ENCODE measurements around the gene DMD. TPM values are rescaled to one million over a fixed set of nuclear protein-coding genes. Genes with fewer than 3 reads are reported as not detected.

Gene DMD
- total and polyA plus RNA-seq, 5 donors = 49.5 to 173 (median 125) TPM

- no peaks in the 10 kb centered on the region for H3K4me1 ChIP-seq (ENCODE audit: control insufficient read depth, insufficient read depth, low read length)
- intact Hi-C loops (cut with DNase I) = no loop called here
- ATAC-seq (no peak), DNase-seq (no peak)
- H3K9me3 ChIP-seq (ENCODE audit: control insufficient read depth, low read length) = no peaks in the 10 kb centered on the region
- no peak overlapping the region for H3K4me3 ChIP-seq (ENCODE audit: low read length)
- no peak overlapping the region for H3K27ac ChIP-seq (ENCODE audit: low read length)
- no peaks in the 10 kb centered on the region for H3K27me3 ChIP-seq (ENCODE audit: control insufficient read depth, insufficient read depth)
- 32% methylated on average over 1 of the region's 1 CpG for WGBS
Observed at GRCh38 chrX:31572360-31572759, 1639.0 kb downstream of the DMD start.

GRCh38 chrX:31570658-31571057, 1640.7 kb downstream of the DMD start:
- Histone ChIP-seq H3K27ac (ENCODE audit: low read length) (no peak overlapping the region), H3K27me3 (ENCODE audit: control insufficient read depth, insufficient read depth) (no peaks in the 10 kb centered on the region), H3K4me3 (ENCODE audit: low read length) (no peak overlapping the region), H3K4me1 (ENCODE audit: control insufficient read depth, insufficient read depth, low read length) (no peaks in the 10 kb centered on the region), H3K9me3 (ENCODE audit: control insufficient read depth, low read length) (no peaks in the 10 kb centered on the region)
- WGBS = 90% methylated on average over 2 of the region's 2 CpGs
- DNase-seq (no peak), ATAC-seq (no peak)
- intact Hi-C loops (cut with DNase I) = no loop called here

DNA sequence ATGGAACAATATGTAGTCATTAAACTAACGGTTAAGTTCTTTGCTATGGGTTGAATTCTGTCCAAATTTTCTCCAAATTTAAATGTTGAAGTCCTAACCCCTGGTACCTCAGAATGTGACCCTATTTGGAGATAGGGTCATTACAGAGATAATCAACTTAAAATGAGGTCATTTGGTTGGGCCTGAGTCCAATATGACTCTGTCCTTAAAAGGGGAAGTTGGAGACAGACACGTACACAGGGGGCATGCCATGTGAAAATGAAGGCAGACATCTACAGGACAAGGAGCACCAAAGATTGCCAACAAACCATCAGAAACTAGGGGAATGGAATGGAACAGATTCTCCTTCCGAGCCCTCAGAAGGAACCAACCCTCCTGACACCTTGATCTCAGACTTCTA, 1647.6 kb downstream of the DMD start:
- Histone ChIP-seq H3K27me3 (ENCODE audit: control insufficient read depth, insufficient read depth) (no peaks in the 10 kb centered on the region), H3K27ac (ENCODE audit: low read length) (no peak overlapping the region), H3K4me1 (ENCODE audit: control insufficient read depth, insufficient read depth, low read length) (no peaks in the 10 kb centered on the region), H3K9me3 (ENCODE audit: control insufficient read depth, low read length) (no peaks in the 10 kb centered on the region), H3K4me3 (ENCODE audit: low read length) (no peak overlapping the region)
- ATAC-seq = no peak
- 58% methylated on average over 3 of the region's 3 CpGs for WGBS
- no peak for DNase-seq
- intact Hi-C loops (cut with DNase I) = no loop called here

- whole genome bisulfite sequencing = 74% methylated on average over 3 of the region's 3 CpGs
- intact Hi-C loops (cut with DNase I) = no loop called here
Observed at GRCh38 chrX:31555506-31555905, 1655.8 kb downstream of the DMD start.

GRCh38 chrX:31551913-31552312, 1659.4 kb downstream of the DMD start:
- Histone ChIP-seq H3K27ac (ENCODE audit: low read length) (no peak overlapping the region), H3K27me3 (ENCODE audit: control insufficient read depth, insufficient read depth) (no peaks in the 10 kb centered on the region), H3K9me3 (ENCODE audit: control insufficient read depth, low read length) (no peaks in the 10 kb centered on the region), H3K4me1 (ENCODE audit: control insufficient read depth, insufficient read depth, low read length) (no peaks in the 10 kb centered on the region), H3K4me3 (ENCODE audit: low read length) (no peak overlapping the region)
- intact Hi-C loops (cut with DNase I) = no loop called here
- no peak for DNase-seq
- ATAC-seq = no peak
- whole genome bisulfite sequencing = 98% methylated on average over 4 of the region's 4 CpGs

More at GRCh38 chrX:31555506-31555905, 1655.8 kb downstream of the DMD start:
- no peak overlapping the region for H3K4me3 ChIP-seq (ENCODE audit: low read length)
- DNase-seq (no peak), ATAC-seq (peak; percentile 45 to 51)
- H3K4me1 ChIP-seq (ENCODE audit: control insufficient read depth, insufficient read depth, low read length) = no peaks in the 10 kb centered on the region
- H3K27ac ChIP-seq (ENCODE audit: low read length) = no peak overlapping the region
- no peaks in the 10 kb centered on the region for H3K27me3 ChIP-seq (ENCODE audit: control insufficient read depth, insufficient read depth)
- H3K9me3 ChIP-seq (ENCODE audit: control insufficient read depth, low read length) = no peaks in the 10 kb centered on the region

GRCh38 chrX:31550158-31550557, 1661.2 kb downstream of the DMD start:
- intact Hi-C loops (cut with DNase I) = no loop called here
- Histone ChIP-seq H3K27me3 (ENCODE audit: control insufficient read depth, insufficient read depth) (no peaks in the 10 kb centered on the region), H3K9me3 (ENCODE audit: control insufficient read depth, low read length) (no peaks in the 10 kb centered on the region), H3K4me3 (ENCODE audit: low read length) (no peak overlapping the region), H3K27ac (ENCODE audit: low read length) (no peak overlapping the region), H3K4me1 (ENCODE audit: control insufficient read depth, insufficient read depth, low read length) (no peaks in the 10 kb centered on the region)
- DNase-seq (no peak), ATAC-seq (no peak)
- WGBS = 55% methylated on average over 2 of the region's 2 CpGs

DNA sequence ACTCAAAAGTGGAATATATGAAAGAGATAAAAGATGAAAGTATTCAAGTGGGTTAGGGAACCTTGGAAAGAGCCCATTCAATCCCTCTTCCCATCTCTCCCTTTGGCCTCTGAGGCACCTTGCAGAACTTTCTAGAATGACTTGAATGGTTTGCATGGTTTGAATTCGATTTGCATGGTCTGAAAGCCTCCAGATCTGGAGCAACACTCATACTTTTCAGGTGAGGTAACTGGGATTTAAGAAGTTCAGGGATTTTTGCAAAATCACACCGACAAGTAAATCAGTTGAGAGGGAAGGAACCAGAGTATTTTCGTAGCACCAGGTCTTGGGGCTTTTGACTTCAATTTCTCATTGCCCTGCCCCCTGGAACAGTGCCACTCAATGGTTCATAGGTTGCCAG, 1663.5 kb downstream of the DMD start:
- no peaks in the 10 kb centered on the region for H3K27me3 ChIP-seq (ENCODE audit: control insufficient read depth, insufficient read depth)
- DNase-seq (no peak), ATAC-seq (no peak)
- H3K9me3 ChIP-seq (ENCODE audit: control insufficient read depth, low read length) = no peaks in the 10 kb centered on the region
- WGBS = 67% methylated on average over 3 of the region's 3 CpGs
- intact Hi-C loops (cut with DNase I) = no loop called here
- H3K4me1 ChIP-seq (ENCODE audit: control insufficient read depth, insufficient read depth, low read length) = no peaks in the 10 kb centered on the region
- no peak overlapping the region for H3K27ac ChIP-seq (ENCODE audit: low read length)
- H3K4me3 ChIP-seq (ENCODE audit: low read length) = no peak overlapping the region

- Histone ChIP-seq H3K27me3 (ENCODE audit: control insufficient read depth, insufficient read depth) (no peaks in the 10 kb centered on the region), H3K4me1 (ENCODE audit: control insufficient read depth, insufficient read depth, low read length) (no peaks in the 10 kb centered on the region), H3K9me3 (ENCODE audit: control insufficient read depth, low read length) (no peaks in the 10 kb centered on the region), H3K4me3 (ENCODE audit: low read length) (no peak overlapping the region), H3K27ac (ENCODE audit: low read length) (no peak overlapping the region)
- 87% methylated on average over 3 of the region's 3 CpGs for WGBS
- DNase-seq (no peak), ATAC-seq (no peak)
- intact Hi-C loops (cut with DNase I) = no loop called here
Observed at GRCh38 chrX:31547416-31547815, 1663.9 kb downstream of the DMD start.

- Histone ChIP-seq H3K9me3 (ENCODE audit: control insufficient read depth, low read length) (no peaks in the 10 kb centered on the region), H3K4me1 (ENCODE audit: control insufficient read depth, insufficient read depth, low read length) (no peaks in the 10 kb centered on the region), H3K4me3 (ENCODE audit: low read length) (no peak overlapping the region), H3K27ac (ENCODE audit: low read length) (no peak overlapping the region), H3K27me3 (ENCODE audit: control insufficient read depth, insufficient read depth) (no peaks in the 10 kb centered on the region)
- intact Hi-C loops (cut with DNase I) = no loop called here
- ATAC-seq (peak in 1 of 2 donors; percentile 69), DNase-seq (no peak)
- WGBS = 72% methylated on average over 3 of the region's 3 CpGs
Observed at GRCh38 chrX:31546126-31546525, 1665.2 kb downstream of the DMD start.

DNA sequence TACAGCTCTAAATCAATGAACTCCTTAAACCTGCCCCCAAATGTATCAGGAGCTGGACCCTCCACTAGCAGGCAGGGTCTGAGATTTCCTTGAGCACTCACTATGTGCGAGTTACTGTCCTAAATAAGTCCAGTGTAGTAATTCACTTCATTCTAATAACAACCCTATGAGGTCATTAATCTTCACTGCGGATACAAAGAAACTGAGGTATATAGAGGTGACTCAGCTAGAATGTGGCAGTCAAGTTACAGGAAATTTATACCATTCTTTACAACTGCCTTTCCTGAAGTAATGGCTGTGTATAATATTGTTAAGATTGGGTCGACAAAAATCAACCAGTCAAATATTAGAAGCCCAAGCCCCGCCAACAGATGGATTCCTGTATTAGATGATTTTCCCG, 1665.6 kb downstream of the DMD start:
- ATAC-seq = no peak
- no peak for DNase-seq
- no peaks in the 10 kb centered on the region for H3K9me3 ChIP-seq (ENCODE audit: control insufficient read depth, low read length)
- WGBS = 92% methylated on average over 5 of the region's 5 CpGs
- no peak overlapping the region for H3K27ac ChIP-seq (ENCODE audit: low read length)
- intact Hi-C loops (cut with DNase I) = no loop called here
- no peaks in the 10 kb centered on the region for H3K27me3 ChIP-seq (ENCODE audit: control insufficient read depth, insufficient read depth)
- H3K4me3 ChIP-seq (ENCODE audit: low read length) = no peak overlapping the region
- no peaks in the 10 kb centered on the region for H3K4me1 ChIP-seq (ENCODE audit: control insufficient read depth, insufficient read depth, low read length)

DNA sequence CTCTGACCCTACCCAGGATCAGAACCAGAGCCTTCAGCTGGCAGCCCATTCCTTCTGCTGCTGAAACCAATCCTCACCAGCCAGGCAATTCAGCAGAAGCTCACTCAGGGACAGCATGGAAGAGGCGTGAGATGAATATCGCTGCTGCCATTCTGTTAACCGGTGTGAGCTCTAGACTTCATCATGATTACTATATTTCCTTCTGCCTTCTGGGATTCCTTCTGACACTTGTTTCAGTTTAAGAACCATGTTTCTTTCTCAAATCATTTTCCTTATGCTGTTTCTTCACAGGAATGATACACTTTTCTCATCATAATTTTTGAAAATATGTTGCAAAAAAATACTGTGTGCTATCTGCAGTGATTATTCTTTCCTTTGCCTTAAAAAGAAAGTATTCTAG, 1666.2 kb downstream of the DMD start:
- Histone ChIP-seq H3K27me3 (ENCODE audit: control insufficient read depth, insufficient read depth) (no peaks in the 10 kb centered on the region), H3K4me3 (ENCODE audit: low read length) (no peak overlapping the region), H3K27ac (ENCODE audit: low read length) (no peak overlapping the region), H3K4me1 (ENCODE audit: control insufficient read depth, insufficient read depth, low read length) (no peaks in the 10 kb centered on the region), H3K9me3 (ENCODE audit: control insufficient read depth, low read length) (no peaks in the 10 kb centered on the region)
- no peak for ATAC-seq
- intact Hi-C loops (cut with DNase I) = no loop called here
- DNase-seq = no peak
- WGBS = 98% methylated on average over 3 of the region's 3 CpGs

DNA sequence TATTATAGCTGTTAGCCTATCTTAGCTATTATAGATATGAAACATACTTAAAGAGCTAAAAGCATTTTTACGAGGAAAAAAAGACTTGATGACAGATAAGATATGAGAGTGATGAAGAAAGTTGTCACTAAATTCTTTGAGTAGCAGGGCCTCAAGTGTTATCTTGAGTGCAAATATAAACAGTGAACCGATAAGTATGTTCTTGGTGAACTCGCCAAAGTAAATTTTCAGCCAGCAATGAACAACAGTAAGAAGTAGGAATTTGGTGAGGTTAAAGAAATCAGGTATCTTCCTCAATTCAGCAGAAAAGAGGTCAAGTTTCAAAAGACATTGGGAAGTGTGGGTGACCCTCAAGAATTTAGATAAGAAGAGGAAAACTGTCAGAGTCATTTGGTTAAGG, 1667.7 kb downstream of the DMD start:
- no peak overlapping the region for H3K27ac ChIP-seq (ENCODE audit: low read length)
- no peak overlapping the region for H3K4me3 ChIP-seq (ENCODE audit: low read length)
- intact Hi-C loops (cut with DNase I) = no loop called here
- H3K9me3 ChIP-seq (ENCODE audit: control insufficient read depth, low read length) = no peaks in the 10 kb centered on the region
- no peaks in the 10 kb centered on the region for H3K27me3 ChIP-seq (ENCODE audit: control insufficient read depth, insufficient read depth)
- no peak for DNase-seq
- peak in 1 of 2 donors; percentile 36 for ATAC-seq
- 37% methylated on average over 3 of the region's 3 CpGs for WGBS
- no peaks in the 10 kb centered on the region for H3K4me1 ChIP-seq (ENCODE audit: control insufficient read depth, insufficient read depth, low read length)

Measured in right cardiac atrium (tissue), 5 donors.